IMR-90 (cell line): ENCODE measurements around the gene RHBDL1. TPM values are rescaled to one million over a fixed set of nuclear protein-coding genes. Genes with fewer than 3 reads are reported as not detected.

Experiments
- ATAC-seq: fragments of 200-7000 bp; cut with Tn5 transposase; 2 replicates; pipeline ENCODE4 v1.9.1; 2020; ENCODE audit warnings: low read depth, mild to moderate bottlenecking, moderate library complexity
- BruUV-seq: library from RNA; stranded (reverse); fragments of 400-500 nt; replicated peaks from 2 replicates; lab custom pipeline; 2021; lab: Mats Ljungman, UMichigan
- CTCF ChIA-PET: fragments of 300-600 bp; formaldehyde crosslinking; extraction: SDS; loops from one replicate; lab custom pipeline; 2021; ENCODE audit warnings: antibody characterized with exemption; lab: Yijun Ruan, JAX
- POLR2A ChIA-PET: fragments of 300-600 bp; sonication (Branson Sonifier 250); formaldehyde crosslinking; loops from one replicate; lab custom pipeline; 2022; ENCODE audit warnings: antibody characterized with exemption; ENCODE audit not compliant: unreplicated experiment; lab: Charles Lee
- DNase-seq: peaks from one replicate; pipeline ENCODE4 v3.0.0; 2013
- H2AFZ ChIP-seq: replicated peaks from 2 replicates; pipeline ENCODE3; 2013; ENCODE audit warnings: low read length, mild to moderate bottlenecking; ENCODE audit not compliant: poor library complexity
- H2AK5ac ChIP-seq: 2 replicates; pipeline ENCODE4 v1.6.1; 2013; ENCODE audit warnings: low read depth, low read length, inconsistent platforms
- H2AK9ac ChIP-seq: replicated peaks from 2 replicates; pipeline ENCODE3; 2013; ENCODE audit warnings: mild to moderate bottlenecking, low read depth, low read length, moderate library complexity; ENCODE audit not compliant: poor library complexity
- H2BK120ac ChIP-seq: 2 replicates; pipeline ENCODE4 v1.6.1; 2013; ENCODE audit warnings: low read depth, low read length, inconsistent platforms
- H2BK15ac ChIP-seq: 3 replicates; pipeline ENCODE4 v1.6.1; 2013; ENCODE audit warnings: low read depth, low read length, inconsistent platforms
- H2BK20ac ChIP-seq: 2 replicates; pipeline ENCODE4 v1.6.1; 2013; ENCODE audit warnings: low read depth, mild to moderate bottlenecking, inconsistent platforms, low read length, moderate library complexity
- H2BK5ac ChIP-seq: 2 replicates; pipeline ENCODE4 v1.6.1; 2013; ENCODE audit warnings: mild to moderate bottlenecking, low read depth, low read length, inconsistent platforms; ENCODE audit not compliant: poor library complexity, severe bottlenecking
- H3K14ac ChIP-seq: replicated peaks from 2 replicates; pipeline ENCODE4 v1.6.1; 2013; ENCODE audit warnings: low read depth, low read length, inconsistent platforms
- H3K18ac ChIP-seq: 2 replicates; pipeline ENCODE4 v1.6.1; 2013; ENCODE audit warnings: low read depth, low read length, control low read depth
- H3K23ac ChIP-seq: 2 replicates; pipeline ENCODE4 v1.6.1; 2013; ENCODE audit warnings: low read depth, low read length, inconsistent platforms
- H3K27ac ChIP-seq: 2 replicates; pipeline ENCODE4 v1.5.1; 2013; ENCODE audit warnings: mild to moderate bottlenecking, control low read depth, low read length; ENCODE audit not compliant: insufficient read depth
- H3K27me3 ChIP-seq: 2 replicates; pipeline ENCODE4 v1.6.1; 2013; ENCODE audit warnings: low read length; ENCODE audit not compliant: control insufficient read depth, insufficient read depth
- H3K36me3 ChIP-seq: 2 replicates; pipeline ENCODE4 v1.6.1; 2013; ENCODE audit warnings: low read length, mixed read lengths; ENCODE audit not compliant: control insufficient read depth, insufficient read depth
- H3K4ac ChIP-seq: 2 replicates; pipeline ENCODE4 v1.6.1; 2013; ENCODE audit warnings: low read depth, low read length, inconsistent platforms
- H3K4me1 ChIP-seq: 2 replicates; pipeline ENCODE4 v1.6.1; 2013; ENCODE audit warnings: low read length, mixed read lengths; ENCODE audit not compliant: control insufficient read depth, insufficient read depth
- H3K4me2 ChIP-seq: 2 replicates; pipeline ENCODE4 v1.6.1; 2013; ENCODE audit warnings: low read depth, mild to moderate bottlenecking, control low read depth, low read length, moderate library complexity
- H3K4me3 ChIP-seq: 2 replicates; pipeline ENCODE4 v1.5.1; 2013; ENCODE audit warnings: low read depth, mild to moderate bottlenecking, control low read depth, low read length, moderate library complexity; ENCODE audit not compliant: insufficient read depth
- H3K56ac ChIP-seq: 2 replicates; pipeline ENCODE4 v1.6.1; 2013; ENCODE audit warnings: low read length, inconsistent platforms; ENCODE audit not compliant: insufficient read depth; ENCODE audit errors: extremely low read depth
- H3K79me1 ChIP-seq, 2 experiments: 2 replicates each; pipeline ENCODE4 v1.6.1; 2013; ENCODE audit warnings: low read length in 2 of 2, inconsistent platforms in 1 of 2, low read depth in 1 of 2
- H3K9ac ChIP-seq: 2 replicates; pipeline ENCODE4 v1.6.1; 2013; ENCODE audit warnings: low read depth, low read length, control low read depth
- H3K9me1 ChIP-seq: 2 replicates; pipeline ENCODE4 v1.6.1; 2013; ENCODE audit warnings: low read length, inconsistent platforms; ENCODE audit not compliant: insufficient read depth
- H3K9me3 ChIP-seq: 2 replicates; pipeline ENCODE4 v1.6.1; 2013; ENCODE audit warnings: low read length; ENCODE audit not compliant: control insufficient read depth, insufficient read depth
- H4K20me1 ChIP-seq: 2 replicates; pipeline ENCODE4 v1.6.1; 2013; ENCODE audit warnings: low read length, inconsistent platforms; ENCODE audit not compliant: insufficient read depth
- H4K5ac ChIP-seq: 2 replicates; pipeline ENCODE4 v1.6.1; 2013; ENCODE audit warnings: mild to moderate bottlenecking, low read depth, low read length, control low read depth
- H4K8ac ChIP-seq, 2 experiments: 2 replicates each; pipeline ENCODE4 v1.6.1; 2013; ENCODE audit warnings: low read depth in 2 of 2, low read length in 2 of 2, control low read depth in 1 of 2, inconsistent platforms in 1 of 2
- H4K91ac ChIP-seq: 2 replicates; pipeline ENCODE4 v1.6.1; 2013; ENCODE audit warnings: low read depth, low read length, inconsistent platforms; ENCODE audit not compliant: insufficient read depth
- BHLHE40 ChIP-seq: fragments of 150-350 bp; IDR thresholded peaks from 2 replicates; pipeline ENCODE4 v1.6.1; 2016; ENCODE audit warnings: mild to moderate bottlenecking, low read depth, low read length
- MAFK ChIP-seq: IDR thresholded peaks from 2 replicates; pipeline ENCODE4 v1.6.1; 2012; ENCODE audit warnings: low read depth, low read length, improper control_type of control experiment
- MAZ ChIP-seq: IDR thresholded peaks from 2 replicates; pipeline ENCODE4 v1.6.1; 2012; ENCODE audit warnings: low read depth, mild to moderate bottlenecking, low read length, improper control_type of control experiment, moderate library complexity, borderline replicate concordance
- MXI1 ChIP-seq: IDR thresholded peaks from 2 replicates; pipeline ENCODE4 v1.6.1; 2012; ENCODE audit warnings: low read depth, mild to moderate bottlenecking, low read length, moderate library complexity, borderline replicate concordance
- NFE2L2 ChIP-seq: fragments of 150-350 bp; IDR thresholded peaks from 2 replicates; pipeline ENCODE4 v1.6.1; 2016; ENCODE audit warnings: low read depth, mild to moderate bottlenecking, low read length
- POLR2A ChIP-seq: IDR thresholded peaks from 2 replicates; pipeline ENCODE4 v1.6.1; 2012; ENCODE audit warnings: mild to moderate bottlenecking, low read depth, low read length
- WGBS, 2 experiments: methylation state at CpG; one replicate each; pipeline versions ENCODE4 v1.1.5 to v1.1.7; 2013; ENCODE audit warnings: missing lambda C conversion rate in 2 of 2; ENCODE audit not compliant: insufficient read length in 1 of 2; ENCODE audit errors: extremely low coverage in 2 of 2; 5-methylcytosine and 5-hydroxymethylcytosine counted together
- dilution Hi-C: fragments of 300-500 bp; cut with HindIII; formaldehyde crosslinking; loops from one replicate; pipeline ENCODE4 v1.14.3; 2018; ENCODE audit warnings: low sequenced_read_pairs; ENCODE audit not compliant: unreplicated experiment
- in situ Hi-C: fragments of 300-500 bp; cut with MboI; formaldehyde crosslinking; loops from 3 replicates; pipeline ENCODE4 v1.14.3; 2019; ENCODE audit warnings: low sequenced_read_pairs, inconsistent platforms, mixed read lengths
- intact Hi-C: fragments of 100-400 bp; cut with micrococcal nuclease; formaldehyde crosslinking; loops from 2 replicates; pipeline ENCODE4 v1.10.0; 2022
- polyA plus RNA-seq, 3 experiments: library from polyadenylated mRNA; depleted of rRNA; stranded (reverse); fragments of >200 nt; gene quantifications; 2 replicates each; pipeline ENCODE4 v1.2.3, GENCODE V29; 2012; ENCODE audit warnings: low replicate concordance in 1 of 3
- total RNA-seq: library from RNA; depleted of rRNA; stranded (reverse); fragments of >200 nt; gene quantifications from 2 replicates; pipeline ENCODE4 v1.2.3, GENCODE V29; 2012

The RHBDL1 gene
- total and polyA plus RNA-seq, 2 of the 4 experiments (the other 2 are of a cell fraction): 0.72 to 4.1 TPM

DNA sequence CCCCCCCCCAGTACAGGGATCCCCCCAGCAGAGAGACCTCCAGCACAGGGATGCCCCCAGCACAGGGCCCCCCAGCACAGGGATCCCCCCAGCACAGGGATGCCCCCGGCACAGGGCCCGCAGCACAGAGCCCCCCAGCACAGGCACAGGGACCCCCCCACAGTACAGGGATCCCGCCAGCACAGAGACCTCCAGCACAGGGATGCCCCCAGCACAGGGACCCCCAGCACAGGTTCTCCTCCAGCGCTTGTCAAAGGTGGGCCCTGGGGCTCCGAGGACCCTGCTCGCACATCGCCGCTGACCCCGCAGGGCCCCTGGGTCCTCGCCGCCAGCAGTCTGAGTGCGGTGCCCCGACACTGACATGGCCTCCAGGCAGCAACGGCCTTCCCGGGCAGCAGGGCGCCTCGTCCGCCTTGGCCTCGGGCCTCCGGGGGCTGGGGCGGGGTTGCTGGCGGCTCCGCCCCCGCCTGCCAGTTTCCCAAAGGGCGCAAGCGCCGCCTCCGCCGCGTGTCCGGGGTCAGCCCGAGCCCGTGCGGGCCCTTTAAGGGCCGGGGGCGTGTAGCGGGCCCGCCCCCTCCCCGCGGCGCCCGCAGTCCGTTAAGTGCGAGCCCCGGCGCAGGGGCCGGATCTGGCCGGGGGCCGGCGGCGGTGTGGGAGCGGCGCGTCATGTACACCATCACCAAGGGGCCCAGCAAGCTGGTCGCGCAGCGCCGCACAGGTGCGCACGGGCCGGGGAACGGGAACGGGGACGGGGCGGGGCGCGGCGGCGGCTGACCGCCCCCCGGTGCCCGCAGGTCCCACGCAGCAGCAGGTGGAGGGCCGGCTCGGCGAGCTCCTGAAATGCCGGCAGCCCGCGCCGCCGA, 33.9 kb upstream of the RHBDL1 start, which contains the start of gene MCRIP2:
Gene MCRIP2, plus strand, starts transcription at position 503 of the 863 bp plus-strand sequence. Its CDS starts 164 bp downstream, at position 667.
- H3K79me1 ChIP-seq: peaks cover 3 to 32% of the 10 kb centered on the region in 2 experiments; a peak in 2 of 4 replicates
- intact Hi-C loops: no loop called here
- WGBS, 2 experiments: 1% methylated on average over 43 of the region's 81 CpGs; no CpG with 5 or more reads in 1 of the 2 experiments
- peak within 1 kb of the TSS; percentile 95 for H3K14ac ChIP-seq
- H2BK15ac ChIP-seq: no peak within 1 kb of the TSS
- peak within 1 kb of the TSS; percentile 74 for H3K4ac ChIP-seq
- H3K9ac ChIP-seq: peak within 1 kb of the TSS; percentile 99
- H2BK5ac ChIP-seq: peak within 1 kb of the TSS; percentile 80
- H4K5ac ChIP-seq: peak within 1 kb of the TSS; percentile 98
- peaks cover under 1% of the 10 kb centered on the region; the same call in 1 of the 2 replicates for H4K20me1 ChIP-seq
- H4K91ac ChIP-seq: peak within 1 kb of the TSS; percentile 26
- H3K4me1 ChIP-seq: peaks cover 13% of the 10 kb centered on the region
- H3K4me2 ChIP-seq: peak within 1 kb of the TSS; percentile 99
- H3K56ac ChIP-seq: peak within 1 kb of the TSS; percentile 62; the same call in 1 of the 2 replicates
- CTCF ChIA-PET: interaction anchor here (0.6 kb wide), 2 partner anchors 50 to 255 kb away, joined by 3 read pairs; no protein-coding TSS in a partner anchor
- H3K9me3 ChIP-seq: no peaks in the 10 kb centered on the region
- no peak within 1 kb of the TSS for H2BK20ac ChIP-seq
- H3K18ac ChIP-seq: peak within 1 kb of the TSS; percentile 95
- H2BK120ac ChIP-seq: 0 out of 2 replicates have a peak within 1 kb of the TSS, but pooled peaks have one; percentile 1
- peak; percentile 61 for DNase-seq
- POLR2A ChIA-PET: no interaction called here
- in situ Hi-C loops: loop anchor here (10.0 kb wide), 1 partner anchor 247 kb away; the partner anchor contains the start of gene NME4
- H3K4me3 ChIP-seq: peak within 1 kb of the TSS; percentile 100
- ATAC-seq: peak; percentile 79
- H2AK9ac ChIP-seq: peak within 1 kb of the TSS; percentile 91
- peak within 1 kb of the TSS; percentile 37 for H2AK5ac ChIP-seq
- H4K8ac ChIP-seq: peak within 1 kb of the TSS; percentile 92 to 94; a peak in 3 of 4 replicates
- no peaks in the 10 kb centered on the region for H3K36me3 ChIP-seq
- peak within 1 kb of the TSS; percentile 96 for H3K27ac ChIP-seq
- dilution Hi-C loops: no loop called here
- H3K9me1 ChIP-seq: peaks cover 11% of the 10 kb centered on the region; the same call in 1 of the 2 replicates
- no peaks in the 10 kb centered on the region for H3K27me3 ChIP-seq
- BruUV-seq: no TSS peak
- TF ChIP-seq MAFK (no peak), MAZ (peak; percentile 76; the same call in 1 of the 2 replicates), BHLHE40 (peak; percentile 66), NFE2L2 (no peak), MXI1 (peak; percentile 73; the same call in 1 of the 2 replicates), POLR2A (0 out of 2 replicates have a peak, but pooled peaks have one; percentile 24)
- peak within 1 kb of the TSS; percentile 90 for H2AFZ ChIP-seq
- H3K23ac ChIP-seq: peak within 1 kb of the TSS; percentile 79; the same call in 1 of the 2 replicates
